Measurements from ENCODE around the gene TBC1D3E. TPM values are rescaled to one million over a fixed set of nuclear protein-coding genes. Genes with fewer than 3 reads are reported as not detected.

The TBC1D3E gene
- not detected in 2 replicates for total RNA-seq

DNA sequence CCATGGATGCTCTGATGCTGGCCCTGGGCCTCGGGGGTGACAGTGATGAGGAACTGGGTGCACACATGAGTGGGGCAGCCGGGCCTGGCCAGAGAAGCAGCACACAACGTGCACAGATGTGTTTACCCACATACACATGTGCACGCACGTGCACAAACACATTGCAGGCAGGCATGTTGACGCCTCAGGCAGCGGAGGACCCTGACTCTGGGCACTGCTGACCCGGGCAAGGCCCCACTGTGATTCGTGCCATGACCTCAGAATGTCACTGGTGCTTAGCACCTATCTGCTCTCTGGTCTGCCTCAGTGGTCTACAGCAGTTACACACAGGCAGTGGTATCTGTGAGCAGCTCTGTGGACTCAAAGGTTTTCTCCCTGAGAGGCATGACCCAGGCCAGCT lies at the start of gene TBC1D3E:
TBC1D3E (plus strand) TSS at position 301 of the 400 bp plus-strand sequence. CDS start 1,545 bp downstream, outside the sequence.

Other genes with a start within 250 kb of the TBC1D3E start
- gene TBC1D3K, start 203.5 kb upstream of the TBC1D3E start, total RNA-seq = not detected in 2 replicates
- gene TBC1D3L, start 138.9 kb upstream of the TBC1D3E start, total RNA-seq = 1.5 and 4.4 TPM in 2 replicates
- gene TBC1D3D, start 124.0 kb upstream of the TBC1D3E start, total RNA-seq = not detected in 2 replicates
- not detected in 2 replicates for gene TBC1D3C, start 59.3 kb upstream of the TBC1D3E start, total RNA-seq
- gene TBC1D3, start 64.6 kb downstream of the TBC1D3E start, total RNA-seq = not detected in 2 replicates
- 34.9 and 41.2 TPM in 2 replicates for gene MRPL45, start 169.2 kb downstream of the TBC1D3E start, total RNA-seq
- not detected in 2 replicates for gene GPR179, start 216.0 kb downstream of the TBC1D3E start, total RNA-seq
- 8.9 and 17.3 TPM in 2 replicates for gene SOCS7, start 223.9 kb downstream of the TBC1D3E start, total RNA-seq

All from hair follicular keratinocyte (primary cell).